K562 (cell line): Measurements from ENCODE around the gene ARID5B. TPM values are rescaled to one million over a fixed set of nuclear protein-coding genes. Genes with fewer than 3 reads are reported as not detected.
A peak's percentile ranks its signal among the peaks of the same experiment; 100 is the strongest.

ENCODE experiments used
- ATAC-seq: fragments of 200-7000 bp; cut with Tn5 transposase; 3 replicates; pipeline ENCODE4 v1.9.1; 2020; ENCODE audit warnings: moderate library complexity
- BruUV-seq: library from RNA; stranded (reverse); fragments of 400-500 nt; replicated peaks from 2 replicates; lab custom pipeline; 2021; lab: Mats Ljungman, UMichigan
- CTCF ChIA-PET: fragments of 300-600 bp; formaldehyde crosslinking; extraction: SDS; loops from one replicate; lab custom pipeline; 2021; ENCODE audit warnings: low intra/inter-chr PET ratio; lab: Yijun Ruan, JAX
- POLR2A ChIA-PET: fragments of 300-600, 350-650 bp; sonication (Branson Sonifier 250); formaldehyde crosslinking; extraction: SDS; loops from one replicate; lab custom pipeline; 2021; ENCODE audit warnings: antibody characterized with exemption, inconsistent platforms; lab: Yijun Ruan, JAX
- DNase-seq, 4 experiments: peaks; one replicate each; pipeline versions ENCODE4 v3.0.0 to v3.0.0-alpha.2; 2011 to 2018; ENCODE audit warnings: low spot score in 3 of 4, mixed read lengths in 3 of 4; ENCODE audit errors: extremely low read depth in 1 of 4
- FAIRE-seq: peaks from 2 replicates; lab custom pipeline; 2011; peaks lifted over from hg19 to GRCh38; lab: Jason Lieb, UNC
- H2AFZ ChIP-seq: 2 replicates; pipeline ENCODE4 v1.6.0; 2011; ENCODE audit warnings: low read depth, low read length, control low read depth, inconsistent platforms
- H3K27ac ChIP-seq: fragments of 200-600 bp; 3 replicates; pipeline ENCODE4 v1.8.0; 2011; ENCODE audit warnings: low read depth, mild to moderate bottlenecking, control low read depth, inconsistent platforms, low read length, moderate library complexity, mixed read lengths; ENCODE audit errors: extremely low read depth
- H3K27me3 ChIP-seq, 2 experiments: fragments of 300-600 bp in 1 of 2; 2 replicates in 1 of 2; 3 replicates in 1 of 2; pipeline versions ENCODE4 v1.6.0 to v1.8.0; 2011; ENCODE audit warnings: inconsistent platforms in 2 of 2, low read length in 2 of 2, mild to moderate bottlenecking in 1 of 2, mixed read lengths in 1 of 2, moderate library complexity in 1 of 2; ENCODE audit not compliant: control insufficient read depth in 2 of 2, insufficient read depth in 2 of 2
- H3K36me3 ChIP-seq: fragments of 300-600 bp; 3 replicates; pipeline ENCODE4 v1.8.0; 2011; ENCODE audit warnings: mild to moderate bottlenecking, low read length, inconsistent platforms; ENCODE audit not compliant: control insufficient read depth, insufficient read depth
- H3K4me1 ChIP-seq, 2 experiments: fragments of 200-600 bp in 1 of 2; replicated peaks in 1 of 2; 2 replicates in 1 of 2; 3 replicates in 1 of 2; pipeline versions ENCODE4 v1.5.1 to v1.8.0; 2011; ENCODE audit warnings: inconsistent platforms in 2 of 2, low read length in 2 of 2, mild to moderate bottlenecking in 1 of 2, mixed read lengths in 1 of 2, moderate library complexity in 1 of 2; ENCODE audit not compliant: control insufficient read depth in 2 of 2, insufficient read depth in 2 of 2
- H3K4me2 ChIP-seq: 2 replicates; pipeline ENCODE4 v1.6.1; 2011; ENCODE audit warnings: low read length, control low read depth, inconsistent platforms, mixed read lengths; ENCODE audit not compliant: insufficient read depth
- H3K4me3 ChIP-seq: fragments of 200-600 bp; sonication (generic), shearing (Covaris generic); 2 replicates; pipeline ENCODE4 v1.5.1; 2016; ENCODE audit warnings: control low read depth, inconsistent platforms
- H3K79me2 ChIP-seq: fragments of 200-600 bp; 3 replicates; pipeline ENCODE4 v1.8.0; 2011; ENCODE audit warnings: low read length, inconsistent platforms; ENCODE audit not compliant: control insufficient read depth, insufficient read depth
- H3K9ac ChIP-seq, 2 experiments: 2 replicates each; pipeline versions ENCODE4 v1.6.0 to v1.6.1; 2011; ENCODE audit warnings: low read depth in 2 of 2, low read length in 2 of 2, control low read depth in 1 of 2, inconsistent platforms in 1 of 2, mild to moderate bottlenecking in 1 of 2, mixed read lengths in 1 of 2; ENCODE audit not compliant: insufficient read depth in 1 of 2
- H3K9me1 ChIP-seq: one replicate; pipeline ENCODE4 v1.6.0; 2011; ENCODE audit warnings: inconsistent platforms, mild to moderate bottlenecking, low read length, moderate library complexity; ENCODE audit not compliant: control insufficient read depth, insufficient read depth
- H3K9me3 ChIP-seq: replicated peaks from 2 replicates; pipeline ENCODE4 v1.5.1; 2011; ENCODE audit warnings: low read depth, low read length, inconsistent platforms; ENCODE audit not compliant: control insufficient read depth, insufficient read depth
- H4K20me1 ChIP-seq: replicated peaks from 2 replicates; pipeline ENCODE4 v1.6.1; 2011; ENCODE audit warnings: low read length, inconsistent platforms, mixed read lengths; ENCODE audit not compliant: control insufficient read depth, insufficient read depth
- CBFA2T2 ChIP-seq: fragments of 450-650 bp; conservative IDR thresholded peaks from 2 replicates; pipeline ENCODE4 v1.6.1; 2017; ENCODE audit warnings: mild to moderate bottlenecking
- MTA2 ChIP-seq: fragments of 450-650 bp; IDR thresholded peaks from 2 replicates; pipeline ENCODE4 v1.6.1; 2016; ENCODE audit warnings: low read depth
- SMAD3 ChIP-seq: fragments of 450-650 bp; formaldehyde crosslinking; conservative IDR thresholded peaks from 2 replicates; pipeline ENCODE4 v1.4.0; 2020; ENCODE audit warnings: mild to moderate bottlenecking
- ZBTB7A ChIP-seq: IDR thresholded peaks from 2 replicates; pipeline ENCODE4 v1.6.1; 2011; ENCODE audit warnings: low read depth, mild to moderate bottlenecking, low read length, moderate library complexity, borderline replicate concordance; ENCODE audit not compliant: control insufficient read depth
- ZFP36 ChIP-seq: fragments of 150-350 bp; IDR thresholded peaks from 2 replicates; pipeline ENCODE4 v1.6.1; 2018; ENCODE audit warnings: low read length, low read depth; ENCODE audit not compliant: partially characterized antibody
- ZNF785 ChIP-seq: fragments of 250-450 bp; sonication (Bioruptor Pico); IDR thresholded peaks from 2 replicates; pipeline ENCODE4 v1.4.0; 2020; ENCODE audit warnings: mild to moderate bottlenecking
- WGBS: fragments of 100-300 bp; shearing (Covaris generic); methylation state at CpG from one replicate; pipeline ENCODE4 v1.1.6; 2016; ENCODE audit warnings: low coverage, mixed read lengths; ENCODE audit not compliant: insufficient coverage; ENCODE audit errors: missing lambda C conversion rate; 5-methylcytosine and 5-hydroxymethylcytosine counted together
- in situ Hi-C: fragments of 300-500 bp; cut with MboI; formaldehyde crosslinking; loops from 4 replicates; pipeline ENCODE4 v1.15.0; 2018; ENCODE audit warnings: inconsistent platforms, mixed read lengths
- intact Hi-C: fragments of 100-400 bp; cut with micrococcal nuclease; formaldehyde crosslinking; loops from 2 replicates; pipeline ENCODE4 v1.14.2; 2022
- polyA plus RNA-seq, 8 experiments: library from polyadenylated mRNA; depleted of rRNA in 4 of 8; stranded (reverse) in 5 of 8; unstranded in 3 of 8; fragments of >200 nt; fragmentation: Nextera tagmentation in 2 of 8; fragmentation: Illumina TruSeq in 1 of 8; extraction: Ambion mirVana in 2 of 8; extraction: Trizol in 1 of 8; gene quantifications; 2 replicates each; pipeline versions ENCODE4 v1.2.1 to v1.2.3, GENCODE V29; 2011 to 2014; ENCODE audit warnings: inconsistent platforms in 1 of 8, missing spikeins in 1 of 8
- total RNA-seq, 7 experiments: library from RNA; depleted of rRNA in 6 of 7; stranded (reverse); fragments of >200 nt in 6 of 7; fragmentation: Illumina TruSeq in 2 of 7; extraction: Trizol in 2 of 7; gene quantifications; 2 replicates each; pipeline versions ENCODE4 v1.2.1 to v1.2.3, GENCODE V29; 2011 to 2021; ENCODE audit warnings: low replicate concordance in 1 of 7
- TF ChIP-seq, protein P1 (sequence below): fragments of 450-650 bp; formaldehyde crosslinking; IDR thresholded peaks from 2 replicates; pipeline ENCODE4 v1.4.0; 2020; ENCODE audit warnings: mild to moderate bottlenecking, moderate library complexity
- TF ChIP-seq, protein P2 (sequence below): IDR thresholded peaks from 3 replicates; pipeline ENCODE4 v1.6.1; 2011; ENCODE audit warnings: borderline replicate concordance, mild to moderate bottlenecking; ENCODE audit not compliant: insufficient read length, insufficient read depth
- TF ChIP-seq, protein P3 (sequence below): fragments of 450-650 bp; IDR thresholded peaks from 2 replicates; pipeline ENCODE4 v1.7.1; 2018; ENCODE audit warnings: mild to moderate bottlenecking, low read depth; ENCODE audit not compliant: partially characterized antibody
- TF ChIP-seq, protein P4 (sequence below), 2 experiments: fragments of 450-650 bp; IDR thresholded peaks; 2 replicates each; pipeline ENCODE4 v1.6.1; 2018; ENCODE audit warnings: mild to moderate bottlenecking in 2 of 2, low read depth in 1 of 2; ENCODE audit not compliant: partially characterized antibody in 2 of 2

ARID5B gene
- total and polyA plus RNA-seq, 9 of the 15 experiments (the other 6 are each of a cell fraction or from before 2014, with no cell fraction given): 0.48 to 1.6 (median 0.80) TPM

DNA sequence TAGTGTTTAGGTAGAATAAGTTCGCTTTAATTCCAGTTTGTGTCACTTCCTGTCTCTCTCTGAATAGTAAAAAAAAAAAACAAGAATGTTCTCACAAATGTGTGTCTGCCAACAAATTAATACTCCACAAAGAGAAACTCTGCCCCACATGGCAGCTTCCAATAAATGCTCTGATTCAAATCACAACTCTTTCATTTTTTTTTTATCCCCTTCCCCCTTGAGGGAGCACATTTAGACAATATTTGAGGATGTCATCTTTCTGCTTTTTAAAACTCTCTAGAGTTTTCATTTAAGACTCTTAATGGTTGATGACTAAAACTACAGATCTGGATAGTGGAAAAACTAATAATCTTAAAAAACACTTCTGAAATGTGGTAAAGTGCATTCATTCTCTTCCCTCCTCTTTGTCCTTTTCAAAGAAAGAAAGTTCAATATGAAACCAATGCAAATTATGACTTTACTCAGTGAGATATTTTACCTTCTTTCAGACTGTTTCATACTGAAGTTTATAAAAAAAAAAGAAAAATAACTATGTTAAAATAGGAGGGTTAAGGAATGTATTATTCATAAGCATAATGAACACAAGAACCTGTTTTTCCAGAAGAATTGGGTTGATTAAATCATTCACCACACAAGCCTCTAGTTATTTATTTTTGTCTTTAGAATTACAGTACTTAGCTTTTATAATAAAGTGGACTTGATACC is 42.3 kb downstream of the ARID5B start:
- H3K4me2 ChIP-seq: no peak overlapping the region
- H2AFZ ChIP-seq: peak overlapping the region; percentile 64
- intact Hi-C loops (no loop called here), in situ Hi-C loops (no loop called here)
- CTCF ChIA-PET: no interaction called here
- H3K79me2 ChIP-seq: no peaks in the 10 kb centered on the region
- H3K9ac ChIP-seq: no peak overlapping the region
- POLR2A ChIA-PET: no interaction called here
- no peaks in the 10 kb centered on the region for H3K27me3 ChIP-seq
- H3K9me3 ChIP-seq: no peaks in the 10 kb centered on the region
- no peak overlapping the region for H3K27ac ChIP-seq
- FAIRE-seq: no peak
- H3K4me3 ChIP-seq: no peak overlapping the region
- BruUV-seq: no TSS peak
- 5% methylated on average over 1 of the region's 1 CpG for WGBS
- H3K36me3 ChIP-seq: no peaks in the 10 kb centered on the region
- peaks cover 0 to 5% of the 10 kb centered on the region in 2 experiments; a peak in 1 of 5 replicates for H3K4me1 ChIP-seq
- no peak for ATAC-seq
- no peaks in the 10 kb centered on the region for H4K20me1 ChIP-seq
- no peak for DNase-seq
- H3K9me1 ChIP-seq: no peaks in the 10 kb centered on the region
- TF ChIP-seq SMAD3 (CRISPR knock-in tag) (no peak), ZBTB7A (no peak), CBFA2T2 (no peak), MTA2 (no peak), ZFP36 (no peak), ZNF785 (no peak)
- TF ChIP-seq, protein P1, sequence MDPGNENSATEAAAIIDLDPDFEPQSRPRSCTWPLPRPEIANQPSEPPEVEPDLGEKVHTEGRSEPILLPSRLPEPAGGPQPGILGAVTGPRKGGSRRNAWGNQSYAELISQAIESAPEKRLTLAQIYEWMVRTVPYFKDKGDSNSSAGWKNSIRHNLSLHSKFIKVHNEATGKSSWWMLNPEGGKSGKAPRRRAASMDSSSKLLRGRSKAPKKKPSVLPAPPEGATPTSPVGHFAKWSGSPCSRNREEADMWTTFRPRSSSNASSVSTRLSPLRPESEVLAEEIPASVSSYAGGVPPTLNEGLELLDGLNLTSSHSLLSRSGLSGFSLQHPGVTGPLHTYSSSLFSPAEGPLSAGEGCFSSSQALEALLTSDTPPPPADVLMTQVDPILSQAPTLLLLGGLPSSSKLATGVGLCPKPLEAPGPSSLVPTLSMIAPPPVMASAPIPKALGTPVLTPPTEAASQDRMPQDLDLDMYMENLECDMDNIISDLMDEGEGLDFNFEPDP (CRISPR knock-in tag): no peak
- TF ChIP-seq, protein P2, sequence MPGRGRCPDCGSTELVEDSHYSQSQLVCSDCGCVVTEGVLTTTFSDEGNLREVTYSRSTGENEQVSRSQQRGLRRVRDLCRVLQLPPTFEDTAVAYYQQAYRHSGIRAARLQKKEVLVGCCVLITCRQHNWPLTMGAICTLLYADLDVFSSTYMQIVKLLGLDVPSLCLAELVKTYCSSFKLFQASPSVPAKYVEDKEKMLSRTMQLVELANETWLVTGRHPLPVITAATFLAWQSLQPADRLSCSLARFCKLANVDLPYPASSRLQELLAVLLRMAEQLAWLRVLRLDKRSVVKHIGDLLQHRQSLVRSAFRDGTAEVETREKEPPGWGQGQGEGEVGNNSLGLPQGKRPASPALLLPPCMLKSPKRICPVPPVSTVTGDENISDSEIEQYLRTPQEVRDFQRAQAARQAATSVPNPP: no peak
- TF ChIP-seq, protein P3, sequence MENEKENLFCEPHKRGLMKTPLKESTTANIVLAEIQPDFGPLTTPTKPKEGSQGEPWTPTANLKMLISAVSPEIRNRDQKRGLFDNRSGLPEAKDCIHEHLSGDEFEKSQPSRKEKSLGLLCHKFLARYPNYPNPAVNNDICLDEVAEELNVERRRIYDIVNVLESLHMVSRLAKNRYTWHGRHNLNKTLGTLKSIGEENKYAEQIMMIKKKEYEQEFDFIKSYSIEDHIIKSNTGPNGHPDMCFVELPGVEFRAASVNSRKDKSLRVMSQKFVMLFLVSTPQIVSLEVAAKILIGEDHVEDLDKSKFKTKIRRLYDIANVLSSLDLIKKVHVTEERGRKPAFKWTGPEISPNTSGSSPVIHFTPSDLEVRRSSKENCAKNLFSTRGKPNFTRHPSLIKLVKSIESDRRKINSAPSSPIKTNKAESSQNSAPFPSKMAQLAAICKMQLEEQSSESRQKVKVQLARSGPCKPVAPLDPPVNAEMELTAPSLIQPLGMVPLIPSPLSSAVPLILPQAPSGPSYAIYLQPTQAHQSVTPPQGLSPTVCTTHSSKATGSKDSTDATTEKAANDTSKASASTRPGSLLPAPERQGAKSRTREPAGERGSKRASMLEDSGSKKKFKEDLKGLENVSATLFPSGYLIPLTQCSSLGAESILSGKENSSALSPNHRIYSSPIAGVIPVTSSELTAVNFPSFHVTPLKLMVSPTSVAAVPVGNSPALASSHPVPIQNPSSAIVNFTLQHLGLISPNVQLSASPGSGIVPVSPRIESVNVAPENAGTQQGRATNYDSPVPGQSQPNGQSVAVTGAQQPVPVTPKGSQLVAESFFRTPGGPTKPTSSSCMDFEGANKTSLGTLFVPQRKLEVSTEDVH: no peak
- TF ChIP-seq, protein P4, sequence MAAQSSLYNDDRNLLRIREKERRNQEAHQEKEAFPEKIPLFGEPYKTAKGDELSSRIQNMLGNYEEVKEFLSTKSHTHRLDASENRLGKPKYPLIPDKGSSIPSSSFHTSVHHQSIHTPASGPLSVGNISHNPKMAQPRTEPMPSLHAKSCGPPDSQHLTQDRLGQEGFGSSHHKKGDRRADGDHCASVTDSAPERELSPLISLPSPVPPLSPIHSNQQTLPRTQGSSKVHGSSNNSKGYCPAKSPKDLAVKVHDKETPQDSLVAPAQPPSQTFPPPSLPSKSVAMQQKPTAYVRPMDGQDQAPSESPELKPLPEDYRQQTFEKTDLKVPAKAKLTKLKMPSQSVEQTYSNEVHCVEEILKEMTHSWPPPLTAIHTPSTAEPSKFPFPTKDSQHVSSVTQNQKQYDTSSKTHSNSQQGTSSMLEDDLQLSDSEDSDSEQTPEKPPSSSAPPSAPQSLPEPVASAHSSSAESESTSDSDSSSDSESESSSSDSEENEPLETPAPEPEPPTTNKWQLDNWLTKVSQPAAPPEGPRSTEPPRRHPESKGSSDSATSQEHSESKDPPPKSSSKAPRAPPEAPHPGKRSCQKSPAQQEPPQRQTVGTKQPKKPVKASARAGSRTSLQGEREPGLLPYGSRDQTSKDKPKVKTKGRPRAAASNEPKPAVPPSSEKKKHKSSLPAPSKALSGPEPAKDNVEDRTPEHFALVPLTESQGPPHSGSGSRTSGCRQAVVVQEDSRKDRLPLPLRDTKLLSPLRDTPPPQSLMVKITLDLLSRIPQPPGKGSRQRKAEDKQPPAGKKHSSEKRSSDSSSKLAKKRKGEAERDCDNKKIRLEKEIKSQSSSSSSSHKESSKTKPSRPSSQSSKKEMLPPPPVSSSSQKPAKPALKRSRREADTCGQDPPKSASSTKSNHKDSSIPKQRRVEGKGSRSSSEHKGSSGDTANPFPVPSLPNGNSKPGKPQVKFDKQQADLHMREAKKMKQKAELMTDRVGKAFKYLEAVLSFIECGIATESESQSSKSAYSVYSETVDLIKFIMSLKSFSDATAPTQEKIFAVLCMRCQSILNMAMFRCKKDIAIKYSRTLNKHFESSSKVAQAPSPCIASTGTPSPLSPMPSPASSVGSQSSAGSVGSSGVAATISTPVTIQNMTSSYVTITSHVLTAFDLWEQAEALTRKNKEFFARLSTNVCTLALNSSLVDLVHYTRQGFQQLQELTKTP (IDR thresholded peaks at IDR 0.05; ENCODE audit: low read depth in 1 of 2, partially characterized antibody in 2 of 2): no peak
